Heart right ventricle (tissue), 16 donors: ENCODE measurements around the gene DDC. TPM values are rescaled to one million over a fixed set of nuclear protein-coding genes. Genes with fewer than 3 reads are reported as not detected.

Experiments used
- ATAC-seq, 8 donors: fragments of 200-7000 bp; cut with Tn5 transposase; one replicate each; pipeline ENCODE4 v1.9.1; 2020; ENCODE audit warnings: mild to moderate bottlenecking in 8 of 8, moderate library complexity in 8 of 8, moderate number of reproducible peaks in 1 of 8
- DNase-seq, 2 donors: peaks; one replicate each; pipeline ENCODE4 v3.0.0-alpha.2; 2020
- H3K27ac ChIP-seq, 10 donors: fragments of 200-600 bp; sonication (generic) in 2 of 10; one replicate each; pipeline versions ENCODE4 v1.5.0 to v1.8.0; 2020 to 2022; ENCODE audit warnings: mild to moderate bottlenecking in 3 of 10
- H3K27me3 ChIP-seq, 7 donors: fragments of 200-600 bp; one replicate each; pipeline ENCODE4 v1.8.0; 2021 to 2022; ENCODE audit warnings: mild to moderate bottlenecking in 2 of 7
- H3K36me3 ChIP-seq, 9 donors: fragments of 200-600 bp; sonication (generic) in 1 of 9; one replicate each; pipeline versions ENCODE4 v1.5.0 to v1.8.0; 2020 to 2022; ENCODE audit warnings: mild to moderate bottlenecking in 2 of 9
- H3K4me1 ChIP-seq, 9 donors: fragments of 200-600 bp; sonication (generic) in 1 of 9; one replicate each; pipeline versions ENCODE4 v1.5.0 to v1.8.0; 2020 to 2022; ENCODE audit warnings: mild to moderate bottlenecking in 4 of 9
- H3K4me3 ChIP-seq, 10 donors: fragments of 200-600 bp; sonication (generic) in 2 of 10; one replicate each; pipeline versions ENCODE4 v1.5.0 to v1.8.0; 2020 to 2022; ENCODE audit warnings: mild to moderate bottlenecking in 7 of 10, moderate library complexity in 2 of 10
- H3K9me3 ChIP-seq, 11 donors: fragments of 200-600 bp in 10 of 11; sonication (generic) in 2 of 11; one replicate each; pipeline versions ENCODE4 v1.5.0 to v1.8.0; 2013 to 2022; ENCODE audit warnings: mild to moderate bottlenecking in 2 of 11, control low read depth in 1 of 11, moderate library complexity in 1 of 11
- WGBS, 2 donors: extraction: QIAGEN DNeasy Blood & Tissue Kit; methylation state at CpG; one replicate each; pipeline ENCODE4 v1.1.7; 2013; ENCODE audit warnings: inconsistent platforms in 1 of 2; 5-methylcytosine and 5-hydroxymethylcytosine counted together
- intact Hi-C, 10 donors: fragments of 100-400 bp; cut with DNase I; formaldehyde crosslinking; loops; one replicate each; pipeline versions ENCODE4 v1.11.1 to v1.14.2; 2022
- polyA plus RNA-seq, 2 donors: library from polyadenylated mRNA; stranded (reverse); fragments of 200-250 nt; gene quantifications; one replicate each; pipeline ENCODE4 v1.2.3, GENCODE V29; 2013
- total RNA-seq, 10 donors: library from RNA; stranded (reverse); fragmentation: NEBNext Ultra II Directional in 3 of 10; extraction: Animal tissue kit (Norgen Biotek cat#: 25700) in 3 of 10; gene quantifications; one replicate each; pipeline versions ENCODE4 v1.2.1 to v1.2.4, GENCODE V29; 2021 to 2023
- TF ChIP-seq, protein P1 (sequence below), 9 donors: fragments of 200-600 bp; sonication (generic) in 2 of 9; IDR thresholded peaks; one replicate each; pipeline versions ENCODE4 v1.5.0 to v1.8.0; 2021 to 2022; ENCODE audit warnings: antibody characterized with exemption in 9 of 9, mild to moderate bottlenecking in 5 of 9, moderate library complexity in 1 of 9
- donor health status: Arrhythmogenic right ventricular cardiomyopathy.
- donor health status: ischemic (EF 13 %, LVEDD 7.1; RV severe dilation, severe dysfunction).
- donor health status: healthy with polysubstance abuse.
- donor health status: DM: no; HTN: yes; CAD: no.
- donor health status: DM: no; HTN: no; CAD: no.
- donor health status: ischemic (EF 25% LVEDD 6.9; RV normal size, moderate dysfunction).
- donor health status: ischemic (EF 25% LVEDD 5.7; RV mildly dilated, moderate dysfunction).
- donor health status: healthy.
- donor health status: DM: yes; HTN: yes; CAD: no.
- donor health status: Ischemic cardiomyopathy.
- donor health status: ischemic (EF 35%, LVEDD 5.7; RV mildly dilated, moderate dysfunction).
- donor health status: nonischemic (EF 11% LVEDD 7.7; RV severe dilation, severe dysfunction).
- donor health status: DM: yes; HTN: yes; CAD: no.
- donor health status: PGD.
- donor health status: ischemic (EF 29% LVEDD 5.4; RV normal size, mild dysfunction).
- donor health status: nonischemic (EF 23%, LVEDD 6.1; RV moderate dilation, normal function).

Gene DDC
- total and polyA plus RNA-seq, 12 donors, result not detected

DNA sequence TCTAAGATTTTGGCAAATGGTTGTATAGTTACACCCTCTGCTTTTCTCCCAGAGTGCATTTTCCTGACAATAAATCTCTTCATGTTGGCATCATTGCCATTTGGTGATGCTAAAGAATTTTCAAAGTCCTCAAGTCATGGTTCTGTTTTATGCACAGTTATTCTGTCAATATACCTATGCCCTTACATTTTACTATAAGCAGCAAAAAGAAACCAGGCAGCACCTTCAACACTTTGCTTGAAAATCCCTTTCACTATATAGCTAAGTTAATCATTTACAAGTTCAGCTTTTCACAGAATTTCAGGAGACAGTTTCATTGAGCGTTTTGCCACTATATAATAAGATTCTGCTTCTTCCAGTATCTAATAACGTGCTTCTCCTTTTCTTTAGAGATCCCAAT, 137.7 kb downstream of the DDC start:
- DNase-seq, result no peak

DNA sequence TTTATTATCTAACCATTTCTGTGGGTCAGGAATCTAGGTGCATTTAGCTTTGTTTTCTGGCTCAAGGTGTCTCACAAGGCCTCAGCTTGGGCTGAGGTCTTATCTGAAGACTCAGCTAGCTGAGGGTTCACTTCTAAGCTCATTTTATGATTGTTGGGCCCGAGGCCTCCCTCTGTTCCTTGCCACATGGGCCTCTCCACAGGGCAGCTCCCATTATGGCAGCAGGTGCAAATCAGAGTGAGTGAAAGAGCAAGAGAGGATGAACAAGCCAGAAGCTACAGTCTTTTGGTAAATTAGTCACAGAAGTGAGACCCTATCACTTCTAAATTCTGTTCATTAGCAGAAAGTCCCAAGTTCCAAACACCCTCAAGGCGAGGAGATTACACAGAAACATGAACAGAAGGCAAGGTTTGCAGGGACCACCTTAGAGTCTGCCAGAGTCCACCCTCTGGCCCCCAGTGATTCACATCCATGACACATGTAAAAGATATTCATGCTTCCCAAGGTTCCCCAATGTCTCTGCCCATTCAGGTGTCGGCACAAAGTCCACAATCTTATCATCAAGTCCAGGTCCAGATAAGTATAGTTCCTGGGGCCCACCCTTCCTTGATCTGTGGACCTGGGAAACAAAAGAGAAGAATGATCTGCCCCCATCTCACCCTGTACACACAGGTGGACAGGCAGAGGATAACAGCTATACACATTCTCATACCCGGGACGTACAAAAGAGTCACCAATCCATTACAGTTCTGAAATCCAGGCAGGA, 138.7 kb downstream of the DDC start:
- 81 to 83% methylated on average over 5 of the region's 5 CpGs for WGBS, 2 donors
- Histone ChIP-seq H3K27me3 (no peaks in the 10 kb centered on the region), H3K4me1 (no peaks in the 10 kb centered on the region), H3K4me3 (no peak overlapping the region), H3K27ac (no peak overlapping the region), H3K36me3 (no peaks in the 10 kb centered on the region), H3K9me3 (no peaks in the 10 kb centered on the region)
- DNase-seq (no peak), ATAC-seq (no peak)
- intact Hi-C loops, result no loop called here
- TF ChIP-seq, protein P1, sequence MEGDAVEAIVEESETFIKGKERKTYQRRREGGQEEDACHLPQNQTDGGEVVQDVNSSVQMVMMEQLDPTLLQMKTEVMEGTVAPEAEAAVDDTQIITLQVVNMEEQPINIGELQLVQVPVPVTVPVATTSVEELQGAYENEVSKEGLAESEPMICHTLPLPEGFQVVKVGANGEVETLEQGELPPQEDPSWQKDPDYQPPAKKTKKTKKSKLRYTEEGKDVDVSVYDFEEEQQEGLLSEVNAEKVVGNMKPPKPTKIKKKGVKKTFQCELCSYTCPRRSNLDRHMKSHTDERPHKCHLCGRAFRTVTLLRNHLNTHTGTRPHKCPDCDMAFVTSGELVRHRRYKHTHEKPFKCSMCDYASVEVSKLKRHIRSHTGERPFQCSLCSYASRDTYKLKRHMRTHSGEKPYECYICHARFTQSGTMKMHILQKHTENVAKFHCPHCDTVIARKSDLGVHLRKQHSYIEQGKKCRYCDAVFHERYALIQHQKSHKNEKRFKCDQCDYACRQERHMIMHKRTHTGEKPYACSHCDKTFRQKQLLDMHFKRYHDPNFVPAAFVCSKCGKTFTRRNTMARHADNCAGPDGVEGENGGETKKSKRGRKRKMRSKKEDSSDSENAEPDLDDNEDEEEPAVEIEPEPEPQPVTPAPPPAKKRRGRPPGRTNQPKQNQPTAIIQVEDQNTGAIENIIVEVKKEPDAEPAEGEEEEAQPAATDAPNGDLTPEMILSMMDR (IDR thresholded peaks at IDR 0.05), result no peak

More for the DNA sequence above, 137.7 kb downstream of the DDC start:
- Histone ChIP-seq H3K27me3 (no peaks in the 10 kb centered on the region), H3K36me3 (no peaks in the 10 kb centered on the region), H3K4me1 (no peaks in the 10 kb centered on the region), H3K27ac (no peak overlapping the region), H3K4me3 (no peak overlapping the region), H3K9me3 (no peaks in the 10 kb centered on the region)
- 85 to 86% methylated on average over 2 of the region's 2 CpGs for WGBS, 2 donors
- intact Hi-C loops, result no loop called here
- TF ChIP-seq, protein P1 (IDR thresholded peaks at IDR 0.05), result no peak
- no peak for ATAC-seq

DNA sequence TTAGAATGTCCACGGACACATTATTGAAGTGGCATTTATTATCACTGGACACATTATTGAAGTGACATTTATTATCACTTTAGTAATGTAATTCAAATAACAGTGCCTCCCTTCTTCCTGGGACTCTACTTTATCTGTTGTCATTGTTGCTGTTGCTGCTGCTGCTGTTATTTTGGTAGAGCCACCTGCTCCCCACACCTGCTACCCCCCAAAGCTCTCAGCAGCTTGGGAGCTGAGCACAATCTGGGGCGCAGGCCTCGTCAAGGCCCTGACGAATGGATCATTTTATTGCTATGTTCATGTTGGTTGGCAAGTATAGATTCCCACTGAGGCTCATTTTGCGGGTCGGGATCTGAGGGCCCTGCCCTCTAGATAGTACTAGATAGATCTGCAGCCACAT, 139.9 kb downstream of the DDC start:
- intact Hi-C loops, result no loop called here
- 87 to 91% methylated on average over 6 of the region's 6 CpGs for WGBS, 2 donors
- no peak overlapping the region for H3K4me3 ChIP-seq
- DNase-seq (no peak), ATAC-seq (no peak)
- H3K27ac ChIP-seq, result no peak overlapping the region
- peaks cover 0 to 2% (median 0%) of the 10 kb centered on the region in 7 donors for H3K27me3 ChIP-seq
- H3K9me3 ChIP-seq, result no peaks in the 10 kb centered on the region
- no peaks in the 10 kb centered on the region for H3K4me1 ChIP-seq
- TF ChIP-seq, protein P1 (IDR thresholded peaks at IDR 0.05), result no peak
- no peaks in the 10 kb centered on the region for H3K36me3 ChIP-seq

DNA sequence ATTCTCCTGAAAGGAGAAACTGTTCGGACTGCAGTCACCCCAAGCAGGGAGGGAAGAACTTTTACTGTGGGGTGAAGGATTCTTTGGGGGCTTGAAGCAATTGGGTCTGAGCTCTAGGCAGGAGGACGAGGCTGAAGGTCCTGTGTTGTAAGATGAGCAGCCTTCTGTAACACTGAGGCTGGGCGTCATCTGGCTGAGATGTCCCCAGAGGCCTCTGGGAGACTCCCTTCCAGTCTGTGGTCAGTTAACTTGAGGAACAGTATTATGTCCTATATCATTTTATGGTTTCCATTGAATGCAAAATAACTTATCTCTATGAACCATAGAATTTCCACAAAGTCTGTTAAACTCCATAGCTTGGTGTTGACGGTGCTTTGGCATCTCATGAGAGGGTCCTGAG, 141.3 kb downstream of the DDC start:
- H3K9me3 ChIP-seq, result no peaks in the 10 kb centered on the region
- DNase-seq (no peak), ATAC-seq (no peak)
- no peaks in the 10 kb centered on the region for H3K36me3 ChIP-seq
- H3K4me3 ChIP-seq, result no peak overlapping the region
- TF ChIP-seq, protein P1 (IDR thresholded peaks at IDR 0.05), result no peak
- WGBS, 2 donors, result 55 to 79% methylated on average over 4 of the region's 4 CpGs
- no peaks in the 10 kb centered on the region for H3K4me1 ChIP-seq
- intact Hi-C loops, result no loop called here
- no peak overlapping the region for H3K27ac ChIP-seq
- peaks cover 0 to 4% (median 0%) of the 10 kb centered on the region in 7 donors for H3K27me3 ChIP-seq
